Measurements from ENCODE around the gene RGS2. TPM values are rescaled to one million over a fixed set of nuclear protein-coding genes. Genes with fewer than 3 reads are reported as not detected.

The RGS2 gene
- total and polyA plus RNA-seq, 7 donors = 22.4 to 667 (median 366) TPM

DNA sequence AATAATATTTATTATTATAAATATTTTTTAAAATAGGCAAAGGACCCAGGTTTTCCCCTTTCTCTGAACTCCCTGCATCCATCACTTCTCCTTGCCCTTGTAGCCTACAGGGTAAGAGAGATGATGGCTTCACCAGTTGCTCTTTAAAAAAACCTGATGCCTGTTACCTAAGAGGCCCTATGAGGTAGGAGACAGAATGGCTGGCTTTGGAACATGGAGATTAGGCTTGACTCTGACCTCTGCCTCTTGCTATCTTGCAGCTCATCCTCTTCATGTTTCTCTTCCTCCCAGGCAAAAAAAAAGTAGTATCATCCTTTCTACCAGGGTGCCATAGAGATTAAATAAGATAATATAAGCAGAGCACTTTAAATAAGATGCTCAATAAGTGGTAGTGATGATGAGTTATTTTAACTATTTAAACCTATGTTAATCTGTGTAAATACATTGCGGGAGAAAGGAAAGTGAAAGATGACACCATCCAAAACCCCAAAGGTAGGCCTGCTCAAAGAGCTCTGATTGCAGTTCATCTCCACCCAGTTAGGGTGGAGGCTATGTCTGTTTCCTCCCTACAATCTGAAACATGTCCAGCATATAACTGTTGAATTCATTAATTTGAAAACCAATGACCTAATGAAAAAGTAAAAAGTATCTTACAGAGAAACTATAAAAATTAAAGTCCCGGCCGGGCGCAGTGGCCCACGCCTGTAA is 51.8 kb downstream of the RGS2 start:
- Histone ChIP-seq H3K4me3 (no peak overlapping the region), H3K4me1 (no peaks in the 10 kb centered on the region), H3K27ac (no peak overlapping the region), H3K27me3 (no peaks in the 10 kb centered on the region), H3K9me3 (no peaks in the 10 kb centered on the region), H3K36me3 (no peaks in the 10 kb centered on the region)
- intact Hi-C loops (cut with DNase I) = no loop called here
- no peak for DNase-seq
- WGBS, 2 donors = 78 to 91% methylated on average over 5 of the region's 5 CpGs
- no peak for TF ChIP-seq POLR2A (IDR thresholded peaks at IDR 0.05)
- TF ChIP-seq, protein P1, sequence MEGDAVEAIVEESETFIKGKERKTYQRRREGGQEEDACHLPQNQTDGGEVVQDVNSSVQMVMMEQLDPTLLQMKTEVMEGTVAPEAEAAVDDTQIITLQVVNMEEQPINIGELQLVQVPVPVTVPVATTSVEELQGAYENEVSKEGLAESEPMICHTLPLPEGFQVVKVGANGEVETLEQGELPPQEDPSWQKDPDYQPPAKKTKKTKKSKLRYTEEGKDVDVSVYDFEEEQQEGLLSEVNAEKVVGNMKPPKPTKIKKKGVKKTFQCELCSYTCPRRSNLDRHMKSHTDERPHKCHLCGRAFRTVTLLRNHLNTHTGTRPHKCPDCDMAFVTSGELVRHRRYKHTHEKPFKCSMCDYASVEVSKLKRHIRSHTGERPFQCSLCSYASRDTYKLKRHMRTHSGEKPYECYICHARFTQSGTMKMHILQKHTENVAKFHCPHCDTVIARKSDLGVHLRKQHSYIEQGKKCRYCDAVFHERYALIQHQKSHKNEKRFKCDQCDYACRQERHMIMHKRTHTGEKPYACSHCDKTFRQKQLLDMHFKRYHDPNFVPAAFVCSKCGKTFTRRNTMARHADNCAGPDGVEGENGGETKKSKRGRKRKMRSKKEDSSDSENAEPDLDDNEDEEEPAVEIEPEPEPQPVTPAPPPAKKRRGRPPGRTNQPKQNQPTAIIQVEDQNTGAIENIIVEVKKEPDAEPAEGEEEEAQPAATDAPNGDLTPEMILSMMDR (IDR thresholded peaks at IDR 0.05) = no peak
- no peak for TF ChIP-seq EP300 (IDR thresholded peaks at IDR 0.05)
- no peak for TF ChIP-seq POLR2AphosphoS5 (IDR thresholded peaks at IDR 0.05)

DNA sequence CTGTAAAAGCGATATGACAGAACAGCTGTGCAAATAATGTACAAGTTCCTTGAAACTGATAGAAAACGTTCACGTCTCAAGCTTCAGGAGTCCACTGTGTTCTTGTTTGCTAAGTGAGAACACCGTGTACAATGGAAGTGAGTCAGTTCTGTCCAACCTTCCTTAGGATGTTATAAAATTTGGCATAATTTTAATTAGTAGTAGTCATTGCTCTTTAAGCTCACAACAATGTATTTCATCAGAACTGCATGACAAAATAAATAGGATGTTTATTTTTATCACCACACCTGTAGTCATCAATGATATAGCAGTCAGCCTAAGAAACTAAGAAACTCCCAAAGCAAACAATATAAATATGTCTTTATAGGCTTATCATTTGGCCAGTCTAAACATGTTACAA is 53.0 kb downstream of the RGS2 start:
- Histone ChIP-seq H3K4me1 (no peaks in the 10 kb centered on the region), H3K27me3 (no peaks in the 10 kb centered on the region), H3K4me3 (no peak overlapping the region), H3K36me3 (no peaks in the 10 kb centered on the region), H3K27ac (no peak overlapping the region), H3K9me3 (no peaks in the 10 kb centered on the region)
- 20 to 59% methylated on average over 4 of the region's 4 CpGs for WGBS, 2 donors
- no peak for DNase-seq
- TF ChIP-seq EP300 (IDR thresholded peaks at IDR 0.05) (no peak), POLR2A (IDR thresholded peaks at IDR 0.05) (no peak), POLR2AphosphoS5 (IDR thresholded peaks at IDR 0.05) (no peak)
- TF ChIP-seq, protein P1 (IDR thresholded peaks at IDR 0.05) = no peak
- intact Hi-C loops (cut with DNase I) = no loop called here

Other genes with a start within 250 kb of the RGS2 start
- 100 to 1,000 TPM in 2 of 4 donors, 10 to 100 TPM in 2; 52.9 to 153 (median 95.8) TPM for gene RGS1, start 233.3 kb upstream of the RGS2 start, total RNA-seq
- gene RGS1, start 233.3 kb upstream of the RGS2 start, polyA plus RNA-seq = 10 to 100 TPM; 34.8 to 49.5 (median 35.8) TPM
- under 1 TPM in 2 of 4 donors, not detected in 2; 0.36 to 0.95 TPM for gene RGS13, start 172.9 kb upstream of the RGS2 start, total RNA-seq
- 1 to 10 TPM; 1.2 to 7.8 (median 2.6) TPM for gene RGS13, start 172.9 kb upstream of the RGS2 start, polyA plus RNA-seq

Measured in sigmoid colon (tissue), 7 donors.